Measurements from ENCODE around the gene MAN2A1. TPM values are rescaled to one million over a fixed set of nuclear protein-coding genes. Genes with fewer than 3 reads are reported as not detected.

The MAN2A1 gene
- total RNA-seq, 2 donors from 2014 or later = 29.6 to 36.2 TPM

GRCh38 chr5:109910874-109911273 lies 221.1 kb downstream of the MAN2A1 start:
- intact Hi-C loops (cut with DNase I) = no loop called here
- no peak for TF ChIP-seq POLR2A (IDR thresholded peaks at IDR 0.05)
- Histone ChIP-seq H3K4me3 (no peak overlapping the region), H3K27ac (no peak overlapping the region), H3K4me1 (replicated peaks) (no peaks in the 10 kb centered on the region), H3K9me3 (no peaks in the 10 kb centered on the region), H3K36me3 (no peaks in the 10 kb centered on the region), H3K27me3 (replicated peaks; ENCODE audit: insufficient read depth) (no peaks in the 10 kb centered on the region)
- DNase-seq (ENCODE audit: low spot score) = no peak
- 62% methylated on average over 5 of the region's 5 CpGs for WGBS

- Histone ChIP-seq H3K27me3 (replicated peaks; ENCODE audit: insufficient read depth) (no peaks in the 10 kb centered on the region), H3K4me3 (no peak overlapping the region), H3K27ac (no peak overlapping the region), H3K4me1 (replicated peaks) (no peaks in the 10 kb centered on the region), H3K36me3 (no peaks in the 10 kb centered on the region), H3K9me3 (no peaks in the 10 kb centered on the region)
- intact Hi-C loops (cut with DNase I) = no loop called here
- DNase-seq (ENCODE audit: low spot score) = no peak
- 33% methylated on average over 3 of the region's 3 CpGs for WGBS
- no peak for TF ChIP-seq POLR2AphosphoS5 (IDR thresholded peaks at IDR 0.05)
- no peak for TF ChIP-seq CTCF (IDR thresholded peaks at IDR 0.05)
- no peak for TF ChIP-seq POLR2A (IDR thresholded peaks at IDR 0.05)
Observed at GRCh38 chr5:109911731-109912130, 222.0 kb downstream of the MAN2A1 start.

- no peak overlapping the region for H3K27ac ChIP-seq
- no peak for DNase-seq (ENCODE audit: low spot score)
- H3K4me3 ChIP-seq = no peak overlapping the region
- no peaks in the 10 kb centered on the region for H3K36me3 ChIP-seq
- WGBS = 83% methylated on average over 2 of the region's 2 CpGs
- intact Hi-C loops (cut with DNase I) = no loop called here
- no peaks in the 10 kb centered on the region for H3K4me1 ChIP-seq (replicated peaks)
- TF ChIP-seq POLR2A (IDR thresholded peaks at IDR 0.05) (no peak), POLR2AphosphoS5 (IDR thresholded peaks at IDR 0.05) (no peak), CTCF (IDR thresholded peaks at IDR 0.05) (no peak)
- H3K27me3 ChIP-seq (replicated peaks; ENCODE audit: insufficient read depth) = no peaks in the 10 kb centered on the region
- H3K9me3 ChIP-seq = no peaks in the 10 kb centered on the region
Observed at GRCh38 chr5:109914906-109915305, 225.2 kb downstream of the MAN2A1 start.

- no peaks in the 10 kb centered on the region for H3K27me3 ChIP-seq (replicated peaks; ENCODE audit: insufficient read depth)
- no peak overlapping the region for H3K27ac ChIP-seq
- H3K4me1 ChIP-seq (replicated peaks) = no peaks in the 10 kb centered on the region
- TF ChIP-seq CTCF (IDR thresholded peaks at IDR 0.05) (no peak), POLR2AphosphoS5 (IDR thresholded peaks at IDR 0.05) (no peak), POLR2A (IDR thresholded peaks at IDR 0.05) (no peak)
- WGBS = 87% methylated on average over 4 of the region's 4 CpGs
- intact Hi-C loops (cut with DNase I) = no loop called here
- no peak for DNase-seq (ENCODE audit: low spot score)
- no peaks in the 10 kb centered on the region for H3K9me3 ChIP-seq
- no peak overlapping the region for H3K4me3 ChIP-seq
- H3K36me3 ChIP-seq = no peaks in the 10 kb centered on the region
Observed at GRCh38 chr5:109916481-109917153, 226.9 kb downstream of the MAN2A1 start.
